ENCODE measurements around the gene SPTSSB.

DNA sequence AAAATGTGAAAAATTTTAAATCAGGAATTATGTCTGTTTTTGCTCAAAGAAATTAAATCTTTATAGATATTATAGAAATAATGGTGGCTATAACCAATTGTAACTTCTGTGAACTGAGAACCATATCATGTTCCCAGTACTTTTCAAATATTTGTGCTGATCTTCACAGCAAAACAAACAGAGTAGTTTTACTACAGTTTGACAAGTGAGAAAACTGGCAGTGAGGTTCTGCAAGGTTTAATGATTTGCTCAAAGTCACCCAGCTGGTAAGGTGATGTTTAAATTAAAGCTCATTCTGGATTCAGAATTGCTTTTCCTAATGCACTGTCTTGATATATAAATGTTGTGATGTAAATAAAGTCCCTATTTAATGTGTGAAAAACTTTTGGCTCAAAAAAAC, 22.0 kb upstream of the SPTSSB start:
- TF ChIP-seq ARNT (IDR thresholded peaks at IDR 0.05) (no peak), PKNOX1 (IDR thresholded peaks at IDR 0.05) (no peak), ELF4 (IDR thresholded peaks at IDR 0.05) (no peak), ZNF384 (IDR thresholded peaks at IDR 0.05) (no peak), SP1 (IDR thresholded peaks at IDR 0.05) (no peak), SUZ12 (IDR thresholded peaks at IDR 0.05) (no peak), CTBP1 (IDR thresholded peaks at IDR 0.05; ENCODE audit: borderline replicate concordance) (no peak), L3MBTL2 (conservative IDR thresholded peaks at IDR 0.05) (no peak), TARDBP (IDR thresholded peaks at IDR 0.05) (no peak), FOXM1 (IDR thresholded peaks at IDR 0.05; ENCODE audit: borderline replicate concordance) (no peak)
